ENCODE measurements around the gene RNF208. TPM values are rescaled to one million over a fixed set of nuclear protein-coding genes. Genes with fewer than 3 reads are reported as not detected.

RNF208 gene
- total and polyA plus RNA-seq, 12 donors = 1.1 to 90.5 (median 12.1) TPM

GRCh38 chr9:137269231-137269772 is 47.3 kb upstream of the RNF208 start:
- Histone ChIP-seq H3K27ac (peak overlapping the region in 3 of 5 donors; percentile 45 to 81 (median 58)), H3K4me1 (replicated peaks in 1 of 2) (peaks cover 4 to 16% of the 10 kb centered on the region in 2 donors), H3K4me3 (peak overlapping the region in 1 of 4 donors; percentile 5), H3K27me3 (no peaks in the 10 kb centered on the region), H3K36me3 (replicated peaks in 1 of 2) (peaks cover 0 to 43% of the 10 kb centered on the region in 2 donors), H3K9me3 (replicated peaks in 1 of 3) (no peaks in the 10 kb centered on the region)
- TF ChIP-seq, protein P1, sequence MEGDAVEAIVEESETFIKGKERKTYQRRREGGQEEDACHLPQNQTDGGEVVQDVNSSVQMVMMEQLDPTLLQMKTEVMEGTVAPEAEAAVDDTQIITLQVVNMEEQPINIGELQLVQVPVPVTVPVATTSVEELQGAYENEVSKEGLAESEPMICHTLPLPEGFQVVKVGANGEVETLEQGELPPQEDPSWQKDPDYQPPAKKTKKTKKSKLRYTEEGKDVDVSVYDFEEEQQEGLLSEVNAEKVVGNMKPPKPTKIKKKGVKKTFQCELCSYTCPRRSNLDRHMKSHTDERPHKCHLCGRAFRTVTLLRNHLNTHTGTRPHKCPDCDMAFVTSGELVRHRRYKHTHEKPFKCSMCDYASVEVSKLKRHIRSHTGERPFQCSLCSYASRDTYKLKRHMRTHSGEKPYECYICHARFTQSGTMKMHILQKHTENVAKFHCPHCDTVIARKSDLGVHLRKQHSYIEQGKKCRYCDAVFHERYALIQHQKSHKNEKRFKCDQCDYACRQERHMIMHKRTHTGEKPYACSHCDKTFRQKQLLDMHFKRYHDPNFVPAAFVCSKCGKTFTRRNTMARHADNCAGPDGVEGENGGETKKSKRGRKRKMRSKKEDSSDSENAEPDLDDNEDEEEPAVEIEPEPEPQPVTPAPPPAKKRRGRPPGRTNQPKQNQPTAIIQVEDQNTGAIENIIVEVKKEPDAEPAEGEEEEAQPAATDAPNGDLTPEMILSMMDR (IDR thresholded peaks at IDR 0.05) = no peak
- peak in 1 of 2 donors; percentile 10 for TF ChIP-seq POLR2A (IDR thresholded peaks at IDR 0.05)
- intact Hi-C loops (cut with DNase I) = no loop called here
- 42 to 59% (median 51%) methylated on average over 15 to 17 of the region's 17 CpGs for WGBS, 4 donors
- peak; percentile 23 to 76 (median 58) for DNase-seq

DNA sequence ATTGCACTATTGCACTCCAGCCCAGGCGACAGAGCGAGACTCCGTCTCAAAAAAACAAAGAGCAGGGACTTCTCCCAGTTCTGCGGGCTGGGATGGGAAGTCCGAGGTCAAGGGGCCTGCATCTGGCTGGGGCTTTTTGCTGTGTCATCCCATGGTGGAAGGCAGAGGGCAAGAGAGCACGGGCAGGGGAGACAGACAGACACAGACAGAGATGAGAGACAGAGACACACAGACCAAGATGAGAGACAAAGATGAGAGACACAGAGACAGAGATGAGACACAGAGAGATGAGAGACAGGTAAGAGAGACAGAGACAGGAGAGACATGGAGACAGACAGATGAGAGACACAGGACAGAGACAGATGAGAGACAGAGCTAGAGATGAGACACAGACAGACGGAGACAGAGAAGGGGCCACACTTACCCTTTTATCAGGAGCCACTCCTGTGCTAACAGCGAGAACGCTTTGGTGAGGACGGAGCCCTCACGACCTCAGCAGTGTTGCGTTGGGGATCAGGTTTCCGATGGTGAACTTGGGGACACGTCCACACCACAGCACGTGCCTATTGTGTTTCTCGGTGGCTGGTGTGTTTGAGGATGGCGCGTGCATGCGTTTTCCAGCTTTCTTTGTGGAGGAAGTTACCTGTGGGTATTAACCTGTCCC is 46.6 kb upstream of the RNF208 start:
- peak in 4 of 7 donors; percentile 22 to 63 (median 38) for DNase-seq
- H3K36me3 ChIP-seq (replicated peaks in 1 of 2) = peaks cover 0 to 49% of the 10 kb centered on the region in 2 donors
- peak overlapping the region in 3 of 5 donors; percentile 45 to 81 (median 58) for H3K27ac ChIP-seq
- peak overlapping the region in 1 of 4 donors; percentile 5 for H3K4me3 ChIP-seq
- no peaks in the 10 kb centered on the region for H3K9me3 ChIP-seq (replicated peaks in 1 of 3)
- H3K4me1 ChIP-seq (replicated peaks in 1 of 2) = peaks cover 4 to 16% of the 10 kb centered on the region in 2 donors
- no peak for TF ChIP-seq POLR2A (IDR thresholded peaks at IDR 0.05)
- TF ChIP-seq, protein P1 (IDR thresholded peaks at IDR 0.05) = no peak
- intact Hi-C loops (cut with DNase I) = no loop called here
- 72 to 82% (median 76%) methylated on average over 18 to 19 of the region's 19 CpGs for WGBS, 4 donors
- H3K27me3 ChIP-seq = no peaks in the 10 kb centered on the region

DNA sequence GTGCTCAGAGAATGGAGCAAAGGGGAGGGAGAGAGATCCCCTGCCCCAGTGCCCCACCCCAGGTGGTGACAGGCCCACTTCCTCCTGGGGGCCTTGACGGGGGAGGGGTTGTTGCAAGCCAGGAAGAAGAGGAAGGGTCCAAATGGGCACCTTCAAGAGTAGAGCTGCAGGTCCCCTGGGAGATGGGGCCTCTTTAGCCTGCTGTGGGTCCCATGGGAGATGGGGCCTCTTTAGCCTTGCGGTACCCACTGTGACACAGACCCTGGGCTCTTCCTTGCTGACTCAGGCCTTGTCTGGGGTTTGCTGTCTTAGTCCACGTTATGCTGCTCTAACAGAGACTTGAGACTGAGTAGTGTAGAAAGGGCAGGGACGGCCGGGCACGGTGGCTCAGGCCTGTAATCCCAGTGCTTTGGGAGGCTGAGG is 45.9 kb upstream of the RNF208 start:
- Histone ChIP-seq H3K4me3 (no peak overlapping the region), H3K9me3 (replicated peaks in 1 of 3) (no peaks in the 10 kb centered on the region), H3K36me3 (replicated peaks in 1 of 2) (peaks cover 0 to 48% of the 10 kb centered on the region in 2 donors), H3K27ac (peak overlapping the region in 1 of 5 donors; percentile 81), H3K27me3 (no peaks in the 10 kb centered on the region), H3K4me1 (replicated peaks in 1 of 2) (peaks cover 4 to 16% of the 10 kb centered on the region in 2 donors)
- DNase-seq = peak in 1 of 7 donors; percentile 22
- WGBS, 4 donors = 81 to 93% (median 87%) methylated on average over 6 of the region's 6 CpGs
- TF ChIP-seq, protein P1 (IDR thresholded peaks at IDR 0.05) = no peak
- no peak for TF ChIP-seq POLR2A (IDR thresholded peaks at IDR 0.05)
- intact Hi-C loops (cut with DNase I) = no loop called here

DNA sequence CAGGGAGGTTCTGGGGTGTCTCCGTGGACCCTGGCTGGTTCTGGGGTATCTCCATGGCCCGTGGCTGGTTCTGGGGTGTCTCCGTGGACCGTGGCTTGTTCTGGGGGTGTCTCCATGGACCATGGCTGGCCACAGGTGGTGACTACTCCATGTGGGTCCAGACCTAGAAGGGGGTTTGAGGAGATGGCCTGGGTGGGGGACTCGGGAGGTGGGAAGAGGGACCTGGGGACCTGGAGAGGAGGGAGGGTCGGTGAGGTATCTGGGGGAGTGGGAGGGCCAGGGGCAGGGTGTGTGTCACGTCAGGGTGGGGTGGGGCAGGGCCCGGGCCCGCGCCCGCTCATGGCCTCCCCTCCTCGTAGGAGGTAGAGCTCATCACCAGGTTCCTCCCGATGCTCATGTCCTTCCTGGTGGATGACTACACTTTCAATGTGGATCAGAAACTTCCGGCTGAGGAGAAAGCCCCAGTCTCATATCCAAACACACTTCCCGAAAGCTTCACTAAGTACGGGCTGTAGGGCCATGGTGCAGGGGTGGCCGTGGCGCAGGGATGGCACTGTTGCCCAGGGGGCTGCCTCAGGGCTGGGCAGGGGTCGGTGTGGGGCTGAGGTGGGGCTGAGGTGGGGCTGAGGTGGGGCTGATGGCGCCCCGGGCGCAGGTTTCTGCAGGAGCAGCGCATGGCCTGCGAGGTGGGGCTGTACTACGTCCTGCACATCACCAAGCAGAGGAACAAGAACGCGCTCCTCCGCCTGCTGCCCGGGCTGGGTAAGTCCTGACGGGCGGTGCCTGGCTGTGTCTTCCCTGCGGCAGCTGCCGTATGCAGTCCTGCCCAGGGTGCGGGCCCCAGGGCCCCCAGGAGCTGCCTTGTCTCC is 44.8 kb upstream of the RNF208 start:
- Histone ChIP-seq H3K4me1 (replicated peaks in 1 of 2) (peaks cover 4 to 16% of the 10 kb centered on the region in 2 donors), H3K36me3 (replicated peaks in 1 of 2) (peaks cover 0 to 37% of the 10 kb centered on the region in 2 donors), H3K4me3 (no peak overlapping the region), H3K27me3 (no peaks in the 10 kb centered on the region), H3K27ac (no peak overlapping the region), H3K9me3 (replicated peaks in 1 of 3) (no peaks in the 10 kb centered on the region)
- intact Hi-C loops (cut with DNase I) = no loop called here
- no peak for TF ChIP-seq POLR2A (IDR thresholded peaks at IDR 0.05)
- TF ChIP-seq, protein P1 (IDR thresholded peaks at IDR 0.05) = no peak
- WGBS, 4 donors = 84 to 95% (median 89%) methylated on average over 14 to 34 of the region's 34 CpGs
- DNase-seq = no peak

Measured in adrenal gland (tissue), 12 donors.